MM.1S (cell line): ENCODE data around the gene RXRA.

ENCODE experiments used
- DNase-seq: peaks from one replicate; pipeline ENCODE4 v3.0.0-alpha.2; 2015
- H2AFZ ChIP-seq: fragments of 300-600 bp; sonication (generic); 2 replicates; pipeline ENCODE4 v1.6.0; 2016; ENCODE audit warnings: antibody characterized with exemption, low read length
- H3F3A ChIP-seq: fragments of 300-600 bp; sonication (generic); 2 replicates; pipeline ENCODE4 v1.6.1; 2016; ENCODE audit warnings: mild to moderate bottlenecking, antibody characterized with exemption, low read length, moderate library complexity, mixed read lengths; ENCODE audit not compliant: insufficient read depth
- H3K27ac ChIP-seq: fragments of 300-600 bp; sonication (generic); 2 replicates; pipeline ENCODE4 v1.5.1; 2016; ENCODE audit warnings: mild to moderate bottlenecking, low read length
- H3K27me3 ChIP-seq: fragments of 300-600 bp; sonication (generic); replicated peaks from 2 replicates; pipeline ENCODE4 v1.6.0; 2016; ENCODE audit warnings: low read length; ENCODE audit not compliant: insufficient read depth
- H3K36me3 ChIP-seq: fragments of 300-600 bp; sonication (generic); replicated peaks from 2 replicates; pipeline ENCODE4 v1.6.1; 2016; ENCODE audit warnings: mild to moderate bottlenecking, low read length, mixed read lengths; ENCODE audit not compliant: insufficient read depth
- H3K4me1 ChIP-seq: fragments of 300-600 bp; sonication (generic); 2 replicates; pipeline ENCODE4 v1.6.1; 2016; ENCODE audit warnings: low read length, mixed read lengths
- H3K4me2 ChIP-seq: fragments of 300-600 bp; sonication (generic); 2 replicates; pipeline ENCODE4 v1.6.0; 2016; ENCODE audit warnings: low read depth, low read length
- H3K4me3 ChIP-seq: fragments of 300-600 bp; sonication (generic); 2 replicates; pipeline ENCODE4 v1.5.1; 2016; ENCODE audit warnings: low read length, mixed read lengths
- H3K79me2 ChIP-seq: fragments of 300-600 bp; sonication (generic); 2 replicates; pipeline ENCODE4 v1.6.1; 2016; ENCODE audit warnings: mixed run types, low read length, mixed read lengths
- H3K9ac ChIP-seq: fragments of 300-600 bp; sonication (generic); 2 replicates; pipeline ENCODE4 v1.6.1; 2016; ENCODE audit warnings: low read length, mixed read lengths
- H3K9me2 ChIP-seq: fragments of 300-600 bp; sonication (generic); replicated peaks from 2 replicates; pipeline ENCODE4 v1.6.1; 2016; ENCODE audit warnings: mild to moderate bottlenecking, low read length, mixed read lengths; ENCODE audit not compliant: insufficient read depth
- H3K9me3 ChIP-seq: fragments of 300-600 bp; sonication (generic); replicated peaks from 2 replicates; pipeline ENCODE4 v1.6.1; 2016; ENCODE audit warnings: mild to moderate bottlenecking, low read length, mixed read lengths; ENCODE audit not compliant: insufficient read depth
- H4K20me1 ChIP-seq: fragments of 300-600 bp; sonication (generic); 2 replicates; pipeline ENCODE4 v1.6.1; 2016; ENCODE audit warnings: mild to moderate bottlenecking, low read length, moderate library complexity, mixed read lengths; ENCODE audit not compliant: insufficient read depth
- CTCF ChIP-seq: fragments of 300-600 bp; sonication (generic); IDR thresholded peaks from 2 replicates; pipeline ENCODE4 v1.5.1; 2016; ENCODE audit warnings: antibody characterized with exemption, low read length, mixed read lengths
- EZH2 ChIP-seq: fragments of 300-600 bp; sonication (generic); optimal IDR thresholded peaks from 2 replicates; pipeline ENCODE3; 2017; ENCODE audit warnings: low read depth, mild to moderate bottlenecking, antibody characterized with exemption, low read length, mixed read lengths
- EZH2phosphoT487 ChIP-seq: fragments of 300-600 bp; sonication (generic); IDR thresholded peaks from 2 replicates; pipeline ENCODE4 v1.6.1; 2018; ENCODE audit warnings: antibody characterized with exemption, low read length

Gene RXRA

GRCh38 chr9:134328841-134329575 is 2.8 kb downstream of the RXRA start:
- Histone ChIP-seq H3K4me1 (no peaks in the 10 kb centered on the region), H3K27ac (no peak overlapping the region), H2AFZ (no peak overlapping the region), H4K20me1 (no peaks in the 10 kb centered on the region; the same call in 1 of the 2 replicates), H3K4me3 (no peak overlapping the region), H3K27me3 (peaks cover 7% of the 10 kb centered on the region; the same call in 1 of the 2 replicates), H3F3A (peaks cover 10% of the 10 kb centered on the region), H3K36me3 (no peaks in the 10 kb centered on the region), H3K9ac (no peak overlapping the region), H3K9me3 (no peaks in the 10 kb centered on the region), H3K79me2 (peaks cover 58% of the 10 kb centered on the region), H3K9me2 (no peaks in the 10 kb centered on the region), H3K4me2 (no peak overlapping the region)
- TF ChIP-seq CTCF, result no peak
- TF ChIP-seq EZH2, result no peak
- TF ChIP-seq EZH2phosphoT487, result no peak
- no peak for DNase-seq

GRCh38 chr9:134329576-134329855 is 3.3 kb downstream of the RXRA start:
- peaks cover 10% of the 10 kb centered on the region for H3F3A ChIP-seq
- no peaks in the 10 kb centered on the region for H3K9me3 ChIP-seq
- no peaks in the 10 kb centered on the region for H3K4me1 ChIP-seq
- H3K27ac ChIP-seq, result no peak overlapping the region
- H3K9ac ChIP-seq, result no peak overlapping the region
- H3K4me2 ChIP-seq, result no peak overlapping the region
- H3K36me3 ChIP-seq, result no peaks in the 10 kb centered on the region
- H3K79me2 ChIP-seq, result peaks cover 58% of the 10 kb centered on the region
- peaks cover 3% of the 10 kb centered on the region; the same call in 1 of the 2 replicates for H4K20me1 ChIP-seq
- H3K27me3 ChIP-seq, result peaks cover 1% of the 10 kb centered on the region; the same call in 1 of the 2 replicates
- TF ChIP-seq EZH2 (no peak), EZH2phosphoT487 (no peak), CTCF (no peak)
- H3K4me3 ChIP-seq, result no peak overlapping the region
- no peaks in the 10 kb centered on the region for H3K9me2 ChIP-seq
- no peak overlapping the region for H2AFZ ChIP-seq
- no peak for DNase-seq

GRCh38 chr9:134329886-134330285 is 3.6 kb downstream of the RXRA start:
- no peak overlapping the region for H3K9ac ChIP-seq
- H3K4me3 ChIP-seq, result no peak overlapping the region
- DNase-seq, result no peak
- H3K9me2 ChIP-seq, result no peaks in the 10 kb centered on the region
- H3K27ac ChIP-seq, result no peak overlapping the region
- H3K4me2 ChIP-seq, result no peak overlapping the region
- no peaks in the 10 kb centered on the region for H3K36me3 ChIP-seq
- no peaks in the 10 kb centered on the region for H3K27me3 ChIP-seq
- peaks cover 3% of the 10 kb centered on the region; the same call in 1 of the 2 replicates for H4K20me1 ChIP-seq
- no peaks in the 10 kb centered on the region for H3K4me1 ChIP-seq
- no peaks in the 10 kb centered on the region for H3K9me3 ChIP-seq
- H3F3A ChIP-seq, result peaks cover 9% of the 10 kb centered on the region
- H3K79me2 ChIP-seq, result peaks cover 58% of the 10 kb centered on the region
- TF ChIP-seq EZH2 (no peak), EZH2phosphoT487 (no peak), CTCF (no peak)
- H2AFZ ChIP-seq, result no peak overlapping the region
